ENCODE results near the gene CLDN24. TPM values are rescaled to one million over a fixed set of nuclear protein-coding genes. Genes with fewer than 3 reads are reported as not detected.

CLDN24 gene
- total RNA-seq, 1 donor = not detected

GRCh38 chr4:183314806-183315205 is 7.4 kb downstream of the CLDN24 start:
- H2AFZ ChIP-seq (ENCODE audit: low read length) = no peak overlapping the region
- no peak for DNase-seq (ENCODE audit: insufficient read length, low spot score, missing footprints)
- peaks cover 21% of the 10 kb centered on the region for H3K36me3 ChIP-seq (ENCODE audit: insufficient read depth, low read length)
- no peak overlapping the region for H3K4me2 ChIP-seq (ENCODE audit: insufficient read depth, low read length)
- H3K4me1 ChIP-seq (ENCODE audit: insufficient read depth, low read length) = no peaks in the 10 kb centered on the region
- no peak overlapping the region for H3K27ac ChIP-seq (ENCODE audit: low read depth, low read length)
- no peaks in the 10 kb centered on the region for H3K27me3 ChIP-seq (ENCODE audit: insufficient read depth, low read length)
- no peaks in the 10 kb centered on the region for H3K9me3 ChIP-seq (ENCODE audit: low read depth, low read length)
- H3K4me3 ChIP-seq (ENCODE audit: insufficient read depth, low read length) = no peak overlapping the region
- TF ChIP-seq, protein P1, sequence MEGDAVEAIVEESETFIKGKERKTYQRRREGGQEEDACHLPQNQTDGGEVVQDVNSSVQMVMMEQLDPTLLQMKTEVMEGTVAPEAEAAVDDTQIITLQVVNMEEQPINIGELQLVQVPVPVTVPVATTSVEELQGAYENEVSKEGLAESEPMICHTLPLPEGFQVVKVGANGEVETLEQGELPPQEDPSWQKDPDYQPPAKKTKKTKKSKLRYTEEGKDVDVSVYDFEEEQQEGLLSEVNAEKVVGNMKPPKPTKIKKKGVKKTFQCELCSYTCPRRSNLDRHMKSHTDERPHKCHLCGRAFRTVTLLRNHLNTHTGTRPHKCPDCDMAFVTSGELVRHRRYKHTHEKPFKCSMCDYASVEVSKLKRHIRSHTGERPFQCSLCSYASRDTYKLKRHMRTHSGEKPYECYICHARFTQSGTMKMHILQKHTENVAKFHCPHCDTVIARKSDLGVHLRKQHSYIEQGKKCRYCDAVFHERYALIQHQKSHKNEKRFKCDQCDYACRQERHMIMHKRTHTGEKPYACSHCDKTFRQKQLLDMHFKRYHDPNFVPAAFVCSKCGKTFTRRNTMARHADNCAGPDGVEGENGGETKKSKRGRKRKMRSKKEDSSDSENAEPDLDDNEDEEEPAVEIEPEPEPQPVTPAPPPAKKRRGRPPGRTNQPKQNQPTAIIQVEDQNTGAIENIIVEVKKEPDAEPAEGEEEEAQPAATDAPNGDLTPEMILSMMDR (IDR thresholded peaks at IDR 0.05; ENCODE audit: extremely low read depth, low read depth, low read length) = no peak
- no peaks in the 10 kb centered on the region for H4K20me1 ChIP-seq (ENCODE audit: insufficient read depth, low read length)
- H3K79me2 ChIP-seq (ENCODE audit: insufficient read depth, low read length) = no peaks in the 10 kb centered on the region

- Histone ChIP-seq H4K20me1 (ENCODE audit: insufficient read depth, low read length) (no peaks in the 10 kb centered on the region), H3K36me3 (ENCODE audit: insufficient read depth, low read length) (peaks cover 21% of the 10 kb centered on the region), H3K9me3 (ENCODE audit: low read depth, low read length) (no peaks in the 10 kb centered on the region), H3K4me1 (ENCODE audit: insufficient read depth, low read length) (no peaks in the 10 kb centered on the region), H3K79me2 (ENCODE audit: insufficient read depth, low read length) (no peaks in the 10 kb centered on the region), H3K27ac (ENCODE audit: low read depth, low read length) (no peak overlapping the region), H3K4me3 (ENCODE audit: insufficient read depth, low read length) (no peak overlapping the region), H3K4me2 (ENCODE audit: insufficient read depth, low read length) (no peak overlapping the region), H2AFZ (ENCODE audit: low read length) (no peak overlapping the region), H3K27me3 (ENCODE audit: insufficient read depth, low read length) (no peaks in the 10 kb centered on the region)
- no peak for DNase-seq (ENCODE audit: insufficient read length, low spot score, missing footprints)
- TF ChIP-seq, protein P1 (IDR thresholded peaks at IDR 0.05; ENCODE audit: extremely low read depth, low read depth, low read length) = no peak
Observed at GRCh38 chr4:183314336-183314735, 7.9 kb downstream of the CLDN24 start.

DNA sequence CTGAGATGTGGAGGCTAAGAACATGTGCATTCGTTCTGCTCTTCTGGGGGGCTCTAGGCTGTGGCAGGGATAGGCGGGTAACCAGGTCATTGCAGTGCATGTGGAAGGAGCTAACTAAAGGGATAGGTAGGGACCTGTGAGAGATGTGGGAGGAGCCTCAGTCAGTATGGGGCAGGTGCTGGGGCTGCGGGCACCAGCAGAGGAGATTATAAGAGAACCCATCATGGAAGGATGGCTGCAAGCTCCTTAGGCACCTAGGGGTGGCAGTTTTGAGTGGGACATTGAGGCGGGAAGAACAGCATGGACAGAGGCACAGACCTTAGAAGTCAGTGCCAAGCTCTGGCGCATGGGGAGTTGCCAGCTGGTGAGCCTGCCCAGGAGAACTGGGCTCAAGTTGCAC is 9.4 kb downstream of the CLDN24 start:
- no peaks in the 10 kb centered on the region for H3K4me1 ChIP-seq (ENCODE audit: insufficient read depth, low read length)
- no peak overlapping the region for H3K4me3 ChIP-seq (ENCODE audit: insufficient read depth, low read length)
- TF ChIP-seq, protein P1 (IDR thresholded peaks at IDR 0.05; ENCODE audit: extremely low read depth, low read depth, low read length) = no peak
- no peaks in the 10 kb centered on the region for H4K20me1 ChIP-seq (ENCODE audit: insufficient read depth, low read length)
- H3K27ac ChIP-seq (ENCODE audit: low read depth, low read length) = no peak overlapping the region
- no peaks in the 10 kb centered on the region for H3K9me3 ChIP-seq (ENCODE audit: low read depth, low read length)
- H3K79me2 ChIP-seq (ENCODE audit: insufficient read depth, low read length) = no peaks in the 10 kb centered on the region
- no peaks in the 10 kb centered on the region for H3K27me3 ChIP-seq (ENCODE audit: insufficient read depth, low read length)
- no peak for DNase-seq (ENCODE audit: insufficient read length, low spot score, missing footprints)
- H3K36me3 ChIP-seq (ENCODE audit: insufficient read depth, low read length) = peaks cover 21% of the 10 kb centered on the region
- H2AFZ ChIP-seq (ENCODE audit: low read length) = no peak overlapping the region
- H3K4me2 ChIP-seq (ENCODE audit: insufficient read depth, low read length) = no peak overlapping the region

DNA sequence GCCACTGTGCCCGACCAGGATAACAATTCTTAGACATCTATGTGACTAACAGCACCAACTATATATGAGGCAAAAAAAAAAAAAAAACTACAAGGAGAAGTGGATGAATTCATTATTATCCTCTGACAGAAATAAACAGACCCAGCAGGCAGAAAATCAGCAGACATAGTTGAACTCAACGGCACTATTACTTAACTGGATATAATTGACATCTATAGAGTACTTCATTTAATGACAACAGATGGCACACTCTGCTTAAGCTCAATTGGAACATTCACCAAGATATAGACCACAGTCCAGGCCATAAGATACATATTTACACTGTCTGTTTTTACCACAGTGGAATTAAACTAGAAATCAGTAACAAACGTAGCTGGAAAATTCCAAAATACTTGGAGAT is 15.4 kb downstream of the CLDN24 start:
- Histone ChIP-seq H3K27me3 (ENCODE audit: insufficient read depth, low read length) (no peaks in the 10 kb centered on the region), H2AFZ (ENCODE audit: low read length) (no peak overlapping the region), H3K36me3 (ENCODE audit: insufficient read depth, low read length) (peaks cover 4% of the 10 kb centered on the region), H3K27ac (ENCODE audit: low read depth, low read length) (no peak overlapping the region), H4K20me1 (ENCODE audit: insufficient read depth, low read length) (no peaks in the 10 kb centered on the region), H3K4me1 (ENCODE audit: insufficient read depth, low read length) (no peaks in the 10 kb centered on the region), H3K4me3 (ENCODE audit: insufficient read depth, low read length) (no peak overlapping the region), H3K9me3 (ENCODE audit: low read depth, low read length) (no peaks in the 10 kb centered on the region), H3K4me2 (ENCODE audit: insufficient read depth, low read length) (no peak overlapping the region), H3K79me2 (ENCODE audit: insufficient read depth, low read length) (no peaks in the 10 kb centered on the region)
- TF ChIP-seq, protein P1 (IDR thresholded peaks at IDR 0.05; ENCODE audit: extremely low read depth, low read depth, low read length) = no peak
- no peak for DNase-seq (ENCODE audit: insufficient read length, low spot score, missing footprints)

All from osteoblast (primary cell).